ENCODE measurements around the gene MUC21.
"Not testable (repeated sequence)": the region's sequence is repeated elsewhere in the genome, so short reads cannot be mapped to it uniquely, and the experiment has no call there.

Gene MUC21

GRCh38 chr6:31010393-31011060 lies 27.0 kb downstream of the MUC21 start, which contains the start of gene MUC22:
Gene MUC22 (plus strand): TSS chr6:31010474. CDS start chr6:31010707, 233 bp downstream.
- peak; percentile 23 for DNase-seq

GRCh38 chr6:31011153-31011552 lies 27.6 kb downstream of the MUC21 start:
- DNase-seq, result no peak

DNA sequence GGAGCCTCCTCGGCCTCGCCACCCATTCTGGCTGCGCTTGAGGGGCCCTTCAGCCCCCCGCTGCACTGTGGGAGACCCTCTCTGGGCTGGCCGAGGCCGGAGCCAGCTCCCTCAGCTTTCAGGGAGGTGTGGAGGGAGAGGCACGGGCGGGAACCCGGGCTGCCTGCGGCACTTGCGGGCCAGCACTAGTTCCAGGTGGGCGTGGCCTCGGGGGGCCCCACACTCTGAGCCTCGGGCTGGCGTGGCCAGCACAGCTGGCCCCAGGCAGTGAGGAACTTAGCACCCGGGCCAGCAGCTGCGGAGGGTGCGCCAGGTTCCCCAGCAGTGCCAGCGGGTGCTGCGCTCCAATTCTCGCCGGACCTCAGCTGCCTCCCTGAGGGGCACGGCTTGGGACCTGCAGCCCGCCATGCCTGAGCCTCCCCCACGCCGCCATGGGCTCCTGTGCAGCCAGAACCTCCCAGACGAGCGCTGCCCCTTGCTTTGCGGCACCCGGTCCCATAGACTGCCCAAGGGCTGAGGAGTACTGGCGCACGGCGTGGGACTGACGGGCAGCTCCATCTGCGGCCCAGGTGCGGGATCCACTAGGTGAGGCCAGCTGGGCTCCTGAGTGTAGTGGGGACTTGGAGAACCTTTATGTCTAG lies 33.3 kb downstream of the MUC21 start:
- DNase-seq, result no peak

DNA sequence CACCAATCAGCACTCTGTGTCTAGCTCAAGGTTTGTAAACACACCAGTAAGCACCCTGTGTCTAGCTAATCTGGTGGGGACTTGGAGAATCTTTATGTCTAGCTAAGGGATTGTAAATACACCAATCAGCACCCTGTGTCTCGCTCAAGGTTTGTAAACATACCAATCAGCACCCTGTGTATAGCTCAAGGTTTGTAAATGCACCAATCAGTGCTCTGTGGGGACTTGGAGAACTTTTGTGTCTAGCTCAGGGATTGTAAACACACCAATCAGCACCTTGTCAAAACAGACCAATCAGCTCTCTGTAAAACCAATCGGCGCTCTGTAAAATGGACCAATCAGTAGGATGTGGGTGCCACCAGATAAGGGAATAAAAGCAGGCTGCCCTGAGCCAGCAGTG lies 33.9 kb downstream of the MUC21 start:
- DNase-seq, result not testable (repeated sequence)

DNA sequence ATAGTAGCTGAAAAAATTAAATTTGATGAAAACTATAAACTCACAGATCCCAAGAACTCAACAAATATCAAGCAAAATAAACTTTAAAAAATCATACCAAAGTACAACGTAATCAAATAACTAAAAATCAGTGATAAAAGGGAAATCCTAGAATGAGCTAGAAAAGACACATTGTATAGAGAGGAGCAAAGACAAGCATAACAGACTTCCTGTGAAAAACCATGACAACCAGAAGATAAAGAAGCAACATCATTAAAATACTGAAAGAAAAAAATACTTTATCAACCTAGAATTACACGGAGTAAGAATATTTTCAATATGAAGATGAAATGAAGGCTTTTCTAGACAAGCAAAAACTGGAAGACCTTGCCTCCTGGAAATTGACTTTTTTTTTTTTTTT lies 36.5 kb downstream of the MUC21 start:
- DNase-seq, result no peak

- not testable (repeated sequence) for DNase-seq
Measured at GRCh38 chr6:31020631-31021255, 37.2 kb downstream of the MUC21 start.

- not testable (repeated sequence) for DNase-seq
Measured at GRCh38 chr6:31021705-31022531, 38.4 kb downstream of the MUC21 start.

- no peak for DNase-seq
Measured at GRCh38 chr6:31025595-31025994, 42.1 kb downstream of the MUC21 start.

- no peak for DNase-seq
Measured at GRCh38 chr6:31031095-31031494, 47.6 kb downstream of the MUC21 start.

- DNase-seq, result no peak
Measured at GRCh38 chr6:31033075-31033474, 49.6 kb downstream of the MUC21 start.

DNA sequence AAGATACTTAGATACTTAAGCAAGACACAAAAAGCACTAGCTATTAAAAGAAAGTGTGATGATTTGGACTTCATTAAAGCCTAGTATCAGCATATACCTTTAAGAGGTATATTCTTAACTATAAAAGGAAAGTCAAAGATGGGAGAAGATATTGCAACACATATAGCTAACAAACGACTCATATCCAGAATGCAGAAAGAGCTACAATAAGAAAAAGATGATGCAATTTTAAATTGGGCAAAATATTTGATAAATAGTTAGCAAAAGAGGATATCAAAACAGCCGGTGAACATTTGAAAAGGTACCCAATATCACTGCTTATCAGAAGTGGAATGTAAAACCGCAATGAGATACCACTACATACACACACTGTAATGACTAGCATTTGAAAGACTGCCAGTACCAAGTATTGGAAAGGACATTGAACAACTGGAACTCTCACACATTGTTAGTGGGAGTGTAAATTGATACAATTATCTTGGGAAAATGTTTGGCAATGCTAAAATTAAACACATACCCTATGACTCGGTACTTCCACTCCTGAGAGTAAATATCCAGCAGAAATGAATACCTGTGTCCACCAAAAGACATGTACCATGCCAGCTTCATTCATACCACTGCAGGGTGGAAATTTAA lies 52.5 kb downstream of the MUC21 start:
- peak; percentile 51 for DNase-seq

DNA sequence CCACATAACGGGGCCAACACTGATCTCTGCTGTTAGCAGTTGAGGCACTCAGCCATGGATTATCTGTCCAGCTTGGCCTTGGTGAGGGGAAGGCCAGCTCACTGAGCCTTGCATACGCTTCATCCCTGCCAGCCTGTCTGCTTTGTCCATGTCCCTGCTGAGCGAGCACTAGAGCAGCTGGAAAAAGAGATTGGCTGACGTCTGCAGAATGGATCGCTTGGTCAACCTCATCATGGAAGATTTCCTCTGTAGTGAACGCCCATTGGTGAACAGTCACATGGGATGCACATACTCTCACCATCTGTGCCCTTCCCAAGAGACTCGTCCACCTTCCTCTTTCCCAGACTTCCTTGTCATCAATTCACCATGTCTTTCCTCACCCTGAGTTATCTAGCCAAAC lies 53.7 kb downstream of the MUC21 start:
- DNase-seq, result no peak

DNA sequence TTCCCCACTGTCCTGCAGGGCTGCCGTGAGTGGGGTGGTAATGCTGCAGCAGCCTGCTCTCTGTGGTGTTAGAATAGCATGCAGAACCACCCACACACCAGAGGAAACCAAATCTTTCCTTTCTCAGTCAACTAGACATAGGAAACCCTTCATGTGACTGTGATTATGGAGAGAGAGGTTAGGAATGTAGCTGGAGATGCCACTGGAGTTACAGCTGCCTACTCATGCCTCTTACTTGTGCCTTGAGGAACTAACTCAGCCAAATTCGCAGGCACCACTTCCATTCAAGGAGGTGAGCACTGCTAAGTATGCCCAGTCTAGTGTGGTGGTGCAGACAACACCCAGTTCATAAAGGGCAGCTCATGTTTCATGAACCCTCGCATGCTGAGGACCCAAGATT lies 54.2 kb downstream of the MUC21 start:
- peak; percentile 62 for DNase-seq

DNA sequence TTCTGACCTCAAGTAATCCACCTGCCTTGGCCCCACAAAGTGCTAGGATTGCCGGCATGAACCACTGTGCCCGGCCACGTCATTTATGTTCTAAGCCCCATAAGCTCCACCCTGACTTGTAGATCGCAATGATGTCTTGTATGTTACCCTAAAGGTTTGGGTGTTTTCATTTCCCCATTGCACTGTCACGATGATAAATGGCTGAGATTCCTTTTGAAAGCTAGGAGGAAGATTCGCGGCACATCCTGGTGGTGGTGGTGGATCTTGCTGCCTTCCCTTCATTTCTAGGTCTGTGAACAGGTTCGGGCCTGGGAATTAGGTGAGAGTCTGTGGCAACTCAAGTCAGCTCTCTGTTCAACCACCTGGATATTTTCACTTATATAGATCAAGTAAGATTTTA lies 55.0 kb downstream of the MUC21 start:
- no peak for DNase-seq
